Ovary (tissue), 9 donors: Measurements from ENCODE around the gene DRAP1. TPM values are rescaled to one million over a fixed set of nuclear protein-coding genes. Genes with fewer than 3 reads are reported as not detected.

Experiments
- DNase-seq, 5 donors: peaks; one replicate each; pipeline ENCODE4 v3.0.0-alpha.2; 2019 to 2020
- H3K27ac ChIP-seq, 2 donors: fragments of 200-600 bp; one replicate each; pipeline versions ENCODE4 v1.5.1 to v1.8.0; 2019 to 2022
- H3K27me3 ChIP-seq: fragments of 200-600 bp; one replicate; pipeline ENCODE4 v1.8.0; 2022
- H3K36me3 ChIP-seq: fragments of 200-600 bp; sonication (generic); one replicate; pipeline ENCODE4 v1.5.1; 2019
- H3K4me1 ChIP-seq: one replicate; pipeline ENCODE4 v1.8.1; 2013; ENCODE audit warnings: mild to moderate bottlenecking, moderate library complexity; ENCODE audit not compliant: insufficient read depth
- H3K4me3 ChIP-seq: fragments of 200-600 bp; sonication (generic); one replicate; pipeline ENCODE4 v1.5.1; 2017
- H3K9me3 ChIP-seq, 2 donors: fragments of 200-600 bp in 1 of 2; sonication (generic) in 1 of 2; one replicate each; pipeline versions ENCODE4 v1.5.1 to v1.8.1; 2013 to 2019; ENCODE audit warnings: mild to moderate bottlenecking in 1 of 2, moderate library complexity in 1 of 2
- CTCF ChIP-seq, 3 donors: fragments of 450-650 bp in 2 of 3; fragments of 200-600 bp in 1 of 3; IDR thresholded peaks; one replicate each; pipeline versions ENCODE4 v1.5.1 to v1.8.0; 2016 to 2022; ENCODE audit warnings: antibody characterized with exemption in 3 of 3, mild to moderate bottlenecking in 1 of 3
- EP300 ChIP-seq: sonication (generic); formaldehyde crosslinking; IDR thresholded peaks from one replicate; pipeline ENCODE4 v1.6.1; 2017; ENCODE audit warnings: antibody characterized with exemption
- POLR2A ChIP-seq: fragments of 450-650 bp; IDR thresholded peaks from one replicate; pipeline ENCODE4 v1.6.1; 2017; ENCODE audit warnings: antibody characterized with exemption, mild to moderate bottlenecking, moderate library complexity
- WGBS, 3 donors: extraction: QIAGEN DNeasy Blood & Tissue Kit in 1 of 3; methylation state at CpG; one replicate each; pipeline versions ENCODE4 v1.1.5 to v1.1.7; 2013 to 2017; 5-methylcytosine and 5-hydroxymethylcytosine counted together
- intact Hi-C, 4 donors: fragments of 100-400 bp; cut with DNase I; formaldehyde crosslinking; loops; one replicate each; pipeline versions ENCODE4 v1.11.0 to v1.15.1; 2022 to 2023
- polyA plus RNA-seq, 2 donors: library from polyadenylated mRNA; stranded (reverse); fragments of 200-250 nt in 1 of 2; fragments of 350-450 nt in 1 of 2; fragmentation: Illumina TruSeq in 1 of 2; extraction: RNeasy Lipid Tissue Mini Kit (QIAGEN cat#74804) in 1 of 2; gene quantifications; one replicate each; pipeline ENCODE4 v1.2.3, GENCODE V29; 2013 to 2014
- total RNA-seq, 7 donors: library from RNA; depleted of rRNA in 2 of 7; stranded (reverse); fragments of >200 nt in 2 of 7; fragmentation: NEBNext Ultra II Directional in 3 of 7; extraction: Animal tissue kit (Norgen Biotek cat#: 25700) in 3 of 7; gene quantifications; one replicate each; pipeline versions ENCODE4 v1.1.0 to v1.2.4, GENCODE V29; 2016 to 2023
- donor health status: DM: no; HTN: no; CAD: no; lungs with moderate emphysema.
- donor health status: DM: no; HTN: no; CAD: no.
- donor health status: Bipolar disorder and iron deficiency.
- donor health status: DM: yes; HTN: yes; CAD: no.
- donor health status: DM: no; HTN: no; CAD: no.
- donor health status: DM: yes; HTN: yes; CAD: no.

DRAP1 gene
- total and polyA plus RNA-seq, 9 donors, result 22.2 to 86.7 (median 78.3) TPM

- Histone ChIP-seq H3K36me3 (no peaks in the 10 kb centered on the region), H3K9me3 (no peaks in the 10 kb centered on the region), H3K27me3 (no peaks in the 10 kb centered on the region), H3K4me3 (no peak overlapping the region), H3K27ac (no peak overlapping the region), H3K4me1 (no peaks in the 10 kb centered on the region)
- intact Hi-C loops, result no loop called here
- WGBS, 3 donors, result 6 to 14% (median 8%) methylated on average over 4 of the region's 4 CpGs
- no peak for DNase-seq
- TF ChIP-seq POLR2A, result no peak
- TF ChIP-seq EP300, result no peak
- TF ChIP-seq CTCF (IDR thresholded peaks at IDR 0.05), result no peak
These were observed 14.8 kb downstream of the DRAP1 start for GRCh38 chr11:65934014-65934413.

GRCh38 chr11:65937766-65938165, 18.5 kb downstream of the DRAP1 start:
- Histone ChIP-seq H3K36me3 (no peaks in the 10 kb centered on the region), H3K27ac (no peak overlapping the region), H3K4me1 (no peaks in the 10 kb centered on the region), H3K4me3 (no peak overlapping the region), H3K27me3 (no peaks in the 10 kb centered on the region), H3K9me3 (no peaks in the 10 kb centered on the region)
- TF ChIP-seq POLR2A (no peak), CTCF (IDR thresholded peaks at IDR 0.05) (no peak), EP300 (no peak)
- 21 to 30% (median 21%) methylated on average over 4 of the region's 4 CpGs for WGBS, 3 donors
- intact Hi-C loops, result no loop called here
- no peak for DNase-seq

GRCh38 chr11:65941720-65942310, 22.6 kb downstream of the DRAP1 start:
- Histone ChIP-seq H3K4me1 (no peaks in the 10 kb centered on the region), H3K36me3 (no peaks in the 10 kb centered on the region), H3K9me3 (no peaks in the 10 kb centered on the region), H3K4me3 (no peak overlapping the region), H3K27ac (no peak overlapping the region), H3K27me3 (no peaks in the 10 kb centered on the region)
- DNase-seq, result no peak
- intact Hi-C loops, result no loop called here
- TF ChIP-seq EP300 (no peak), CTCF (IDR thresholded peaks at IDR 0.05) (no peak), POLR2A (no peak)
- WGBS, 3 donors, result 65 to 69% (median 69%) methylated on average over 9 of the region's 9 CpGs

GRCh38 chr11:65942531-65942930, 23.3 kb downstream of the DRAP1 start:
- no peak for DNase-seq
- no peak for TF ChIP-seq POLR2A
- no peak for TF ChIP-seq EP300
- TF ChIP-seq CTCF (IDR thresholded peaks at IDR 0.05), result no peak
- Histone ChIP-seq H3K9me3 (no peaks in the 10 kb centered on the region), H3K27ac (no peak overlapping the region), H3K27me3 (no peaks in the 10 kb centered on the region), H3K36me3 (no peaks in the 10 kb centered on the region), H3K4me1 (no peaks in the 10 kb centered on the region), H3K4me3 (no peak overlapping the region)
- WGBS, 3 donors, result 74 to 76% (median 75%) methylated on average over 7 of the region's 7 CpGs
- intact Hi-C loops, result no loop called here
